ENCODE results near the gene MN1.

MN1 gene

GRCh38 chr22:27800250-27801201, 1.0 kb downstream of the MN1 start:
- FAIRE-seq (no peak), DNase-seq (ENCODE audit: insufficient read length, low spot score) (no peak)

- DNase-seq (ENCODE audit: insufficient read length, low spot score), result no peak
- FAIRE-seq, result no peak
Measured at GRCh38 chr22:27799827-27800249, 1.7 kb downstream of the MN1 start.

DNA sequence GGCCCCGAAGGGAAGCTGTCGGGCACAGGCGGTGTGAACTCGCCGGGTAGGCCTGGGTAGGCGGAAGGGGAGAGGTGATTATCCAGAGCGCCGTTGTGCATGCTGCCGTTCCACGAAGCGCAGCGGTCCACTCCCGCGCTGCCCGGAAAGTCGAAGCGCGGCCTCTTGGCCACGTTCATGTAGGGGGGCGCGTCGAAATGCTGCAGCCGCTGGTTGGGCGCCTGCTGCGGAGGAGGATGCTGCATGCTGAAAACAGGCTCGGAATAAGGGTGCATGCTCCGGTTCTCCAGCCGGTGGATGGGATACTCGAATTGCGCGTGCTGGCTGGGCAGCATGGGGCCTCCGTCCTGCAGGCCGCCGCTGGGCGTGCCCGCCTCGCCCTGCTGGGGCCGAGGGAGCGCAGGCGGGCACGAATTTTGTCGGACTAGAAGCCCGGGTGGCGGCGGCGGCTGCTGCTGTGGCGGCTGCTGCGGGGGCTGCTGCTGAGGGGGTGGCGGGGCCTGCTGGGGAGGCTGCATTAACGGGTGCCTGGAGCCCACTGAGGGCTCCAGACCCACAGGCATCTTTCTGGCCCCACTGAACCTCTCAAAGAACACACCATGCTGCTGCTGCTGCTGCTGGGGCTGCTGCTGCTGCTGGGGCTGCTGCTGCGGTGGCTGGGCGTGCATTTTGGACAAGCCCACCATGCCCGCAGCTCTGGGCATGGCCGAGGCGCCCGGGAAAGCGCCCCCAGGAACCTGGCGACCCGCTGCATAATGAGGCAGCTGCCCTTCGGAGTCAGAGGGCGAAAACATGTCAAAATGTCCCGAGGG, 2.3 kb downstream of the MN1 start:
- no peak for DNase-seq (ENCODE audit: insufficient read length, low spot score)
- FAIRE-seq, result no peak

DNA sequence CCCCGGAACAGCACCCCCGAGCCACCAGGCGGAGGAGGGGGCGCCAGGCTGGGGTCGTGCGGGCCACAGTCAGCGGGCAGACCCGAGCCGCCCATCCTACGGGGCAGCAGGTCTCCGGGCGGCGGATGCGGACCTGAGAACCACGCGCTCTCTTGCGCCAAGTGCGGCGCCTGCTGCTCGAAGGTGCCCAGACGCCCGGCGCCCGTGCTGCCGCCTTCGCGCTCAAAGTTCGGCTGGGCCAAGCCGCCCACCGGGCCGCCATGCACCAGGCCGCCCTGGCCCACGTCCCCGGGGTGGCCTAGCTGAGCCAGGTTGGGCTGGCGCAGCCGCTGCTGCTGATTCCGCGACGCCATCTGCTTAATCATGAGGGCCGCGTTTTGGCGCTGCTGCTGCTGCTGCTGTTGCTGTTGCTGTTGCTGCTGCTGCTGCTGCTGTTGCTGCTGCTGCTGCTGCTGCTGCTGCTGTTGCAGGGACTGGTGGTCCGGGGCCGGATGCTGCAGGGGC, 3.0 kb downstream of the MN1 start:
- DNase-seq (ENCODE audit: insufficient read length, low spot score), result no peak
- no peak for FAIRE-seq

- FAIRE-seq, result no peak
- no peak for DNase-seq (ENCODE audit: insufficient read length, low spot score)
Measured at GRCh38 chr22:27797520-27798391, 3.8 kb downstream of the MN1 start.

DNA sequence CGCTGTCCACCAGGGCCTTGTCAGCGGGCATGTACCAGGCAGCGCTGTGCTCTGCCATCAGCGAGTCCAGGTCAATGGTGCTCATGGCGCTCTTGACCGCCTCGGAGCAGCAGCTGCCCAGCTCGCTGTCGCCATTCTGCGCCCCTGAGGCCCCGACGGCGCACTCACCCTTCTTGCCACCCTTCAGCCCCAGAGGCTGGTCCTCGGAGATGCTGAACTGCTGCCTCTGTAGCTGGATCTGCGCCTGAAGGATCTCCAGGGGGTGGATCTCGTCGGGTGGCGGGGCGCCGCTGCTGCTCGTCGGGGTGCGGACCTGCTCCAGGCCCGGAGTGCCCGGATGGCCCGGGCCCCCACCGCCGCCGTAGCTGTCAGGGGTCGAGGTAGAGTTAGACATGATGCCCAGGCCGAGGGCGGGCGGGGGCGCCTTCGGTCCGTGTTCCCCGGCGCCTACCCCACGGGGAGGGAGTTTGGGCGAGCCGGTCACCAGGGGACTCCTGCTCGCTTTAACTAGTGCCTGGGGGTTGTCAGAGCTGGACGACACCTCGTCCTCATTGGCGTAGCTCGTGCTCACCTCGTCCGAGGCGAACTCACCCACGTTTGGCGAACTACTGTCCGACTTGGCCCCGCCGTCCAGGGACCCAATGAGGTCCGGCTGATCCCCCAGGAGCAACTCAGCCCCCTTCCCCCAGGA, 4.6 kb downstream of the MN1 start:
- no peak for DNase-seq (ENCODE audit: insufficient read length, low spot score)
- FAIRE-seq, result no peak

DNA sequence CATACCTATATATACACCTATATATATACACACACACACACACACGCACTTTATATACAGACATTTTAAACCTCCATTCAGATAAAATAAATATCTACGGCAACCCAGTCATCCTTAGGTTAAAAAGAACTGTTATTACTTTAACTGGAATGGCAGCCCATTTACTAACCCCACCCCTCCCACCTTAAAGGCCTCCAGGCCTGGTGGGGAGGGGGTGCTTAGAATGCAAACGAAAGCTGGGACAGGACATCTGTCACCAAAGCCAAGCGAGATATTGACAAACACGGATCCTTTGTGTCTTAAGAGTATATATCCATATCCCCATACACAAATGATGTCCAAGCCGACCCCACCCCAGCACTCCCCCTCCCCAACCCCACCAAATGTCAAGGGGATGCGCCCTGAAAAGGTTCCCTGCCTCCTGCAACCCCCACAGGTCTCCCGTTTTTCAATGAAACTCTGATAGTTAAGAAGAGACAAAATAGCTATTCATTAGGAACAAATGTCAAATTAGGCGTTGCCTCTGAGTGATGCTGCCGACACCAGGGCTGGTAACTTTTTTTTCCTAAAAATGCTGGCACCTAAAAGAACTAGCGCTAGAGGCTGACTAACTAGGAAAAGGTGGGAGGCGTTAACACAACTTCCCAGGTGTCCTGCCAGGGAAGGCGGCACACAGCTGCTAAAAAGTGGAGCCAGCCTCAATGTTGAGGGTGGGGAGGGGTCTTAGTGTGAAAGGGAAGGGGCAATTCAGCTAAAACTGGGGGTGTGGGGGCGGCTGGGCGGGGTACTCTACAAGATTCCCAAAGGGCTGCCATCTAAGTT, 5.6 kb downstream of the MN1 start:
- DNase-seq (ENCODE audit: insufficient read length, low spot score) (no peak), FAIRE-seq (no peak)

- DNase-seq (ENCODE audit: insufficient read length, low spot score), result no peak
- FAIRE-seq, result no peak
Measured at GRCh38 chr22:27795053-27795452, 6.5 kb downstream of the MN1 start.

GRCh38 chr22:27794226-27794625, 7.3 kb downstream of the MN1 start:
- DNase-seq (ENCODE audit: insufficient read length, low spot score) (no peak), FAIRE-seq (no peak)

DNA sequence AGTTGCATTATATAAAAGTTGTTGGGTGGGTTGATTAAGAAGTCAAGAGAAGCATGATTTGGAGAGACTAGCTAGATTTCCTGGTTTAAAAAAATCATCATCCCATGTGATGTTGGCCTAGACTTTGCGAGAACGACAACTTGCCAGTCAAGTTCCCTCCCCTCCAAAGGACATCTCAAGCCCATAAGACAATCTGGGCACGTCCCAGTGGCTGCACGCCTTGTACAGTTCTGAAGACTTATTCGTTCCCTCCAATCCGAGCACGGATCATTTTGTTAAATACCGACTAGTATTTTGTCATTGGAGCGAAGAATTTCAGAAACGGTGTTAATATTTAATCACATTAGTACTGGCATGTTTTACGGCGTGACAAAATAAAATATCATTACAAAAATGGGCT, 8.0 kb downstream of the MN1 start:
- DNase-seq (ENCODE audit: insufficient read length, low spot score) (no peak), FAIRE-seq (no peak)

GRCh38 chr22:27792452-27793161, 8.9 kb downstream of the MN1 start:
- DNase-seq (ENCODE audit: insufficient read length, low spot score) (no peak), FAIRE-seq (no peak)

DNA sequence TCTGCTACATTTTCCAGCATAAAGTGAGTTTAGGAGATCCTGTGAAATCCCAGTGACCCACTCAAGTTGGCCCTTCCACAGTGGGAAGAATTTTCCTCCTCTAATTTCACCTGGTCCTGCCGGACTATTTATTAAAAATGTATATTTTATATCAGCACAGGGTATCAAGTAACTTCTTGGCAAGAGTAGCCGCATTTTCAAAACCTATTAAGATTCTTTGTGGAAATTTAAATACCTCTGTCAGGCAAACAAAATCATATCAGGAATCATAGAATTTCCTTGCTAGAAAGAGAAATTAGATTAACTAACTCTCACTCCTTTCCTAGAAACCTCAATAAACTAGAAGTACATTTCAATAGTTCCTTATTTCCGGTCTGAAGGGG, 9.7 kb downstream of the MN1 start:
- DNase-seq (ENCODE audit: insufficient read length, low spot score) (no peak), FAIRE-seq (no peak)

DNA sequence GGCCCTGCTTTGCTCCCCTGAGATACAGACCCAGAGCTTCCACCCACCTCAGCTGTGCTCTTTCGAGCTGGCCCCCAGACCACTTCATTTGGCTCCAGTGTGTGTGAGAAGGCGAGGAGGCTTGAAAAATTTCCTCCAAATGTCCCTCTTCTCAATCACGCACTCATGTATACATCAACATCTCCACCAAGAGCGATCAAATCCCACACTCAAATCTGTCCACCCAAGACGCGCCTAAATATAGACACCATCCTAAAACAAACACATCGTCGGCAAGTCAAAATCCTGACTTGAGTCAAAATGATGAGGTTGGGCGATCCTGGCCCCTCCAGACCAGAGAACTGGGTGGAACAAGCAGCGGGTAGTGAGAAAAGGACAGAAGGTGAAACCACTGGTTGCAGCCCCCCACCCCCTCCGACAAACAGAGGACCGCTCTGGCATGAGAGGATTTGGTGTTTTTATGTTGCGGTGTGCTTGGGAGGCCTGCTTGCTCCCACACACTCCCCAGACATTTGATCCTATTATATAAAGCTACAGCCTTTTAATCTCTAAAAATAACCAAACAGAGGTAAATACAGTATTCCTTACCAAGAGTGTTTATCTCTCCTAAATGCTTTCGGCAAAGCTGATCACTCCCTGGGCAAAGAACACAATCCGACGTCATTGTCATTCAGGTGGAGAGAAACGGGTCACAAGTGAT, 10.2 kb downstream of the MN1 start:
- no peak for FAIRE-seq

DNA sequence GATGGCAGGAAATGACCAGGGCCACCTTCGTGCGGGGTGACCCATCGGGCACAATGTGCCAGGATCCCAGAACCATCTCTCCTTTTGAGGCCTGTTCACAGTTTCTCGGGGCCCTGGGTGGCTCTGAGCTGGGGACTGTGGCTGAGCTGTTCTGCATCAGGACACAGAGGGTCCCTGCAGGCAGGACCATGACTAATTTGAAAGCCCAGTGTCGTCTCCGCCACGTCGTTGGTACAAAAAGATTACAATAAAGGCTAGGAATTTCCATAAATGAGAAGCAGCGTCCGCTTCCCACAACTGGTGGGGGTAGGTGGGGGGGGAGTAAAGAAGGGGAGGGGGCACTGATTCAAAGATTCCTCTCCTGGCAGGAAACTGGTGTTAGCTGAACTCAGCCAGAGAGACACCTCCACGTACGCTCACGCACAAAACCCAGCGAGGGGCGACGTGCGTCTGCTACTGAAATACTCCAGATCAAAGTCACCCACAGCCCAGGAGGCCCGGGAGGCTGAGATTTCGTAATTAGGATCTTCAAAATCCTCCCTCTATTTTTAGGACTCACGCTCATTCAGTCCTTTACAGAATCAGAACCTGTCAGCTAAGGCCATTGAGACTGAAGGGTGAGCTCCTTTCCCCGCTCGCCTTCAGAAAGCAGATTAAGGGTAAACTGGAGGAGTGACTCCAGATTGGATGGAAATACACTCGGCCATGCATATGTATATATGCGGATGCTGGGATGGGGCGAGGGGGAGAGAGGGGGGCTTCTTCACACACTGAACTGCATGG, 11.0 kb downstream of the MN1 start:
- FAIRE-seq (no peak), DNase-seq (ENCODE audit: insufficient read length, low spot score) (no peak)

More for the DNA sequence above, 10.2 kb downstream of the MN1 start:
- no peak for DNase-seq (ENCODE audit: insufficient read length, low spot score)

- DNase-seq (ENCODE audit: insufficient read length, low spot score) (no peak), FAIRE-seq (no peak)
Measured at GRCh38 chr22:27788500-27789288, 12.9 kb downstream of the MN1 start.

DNA sequence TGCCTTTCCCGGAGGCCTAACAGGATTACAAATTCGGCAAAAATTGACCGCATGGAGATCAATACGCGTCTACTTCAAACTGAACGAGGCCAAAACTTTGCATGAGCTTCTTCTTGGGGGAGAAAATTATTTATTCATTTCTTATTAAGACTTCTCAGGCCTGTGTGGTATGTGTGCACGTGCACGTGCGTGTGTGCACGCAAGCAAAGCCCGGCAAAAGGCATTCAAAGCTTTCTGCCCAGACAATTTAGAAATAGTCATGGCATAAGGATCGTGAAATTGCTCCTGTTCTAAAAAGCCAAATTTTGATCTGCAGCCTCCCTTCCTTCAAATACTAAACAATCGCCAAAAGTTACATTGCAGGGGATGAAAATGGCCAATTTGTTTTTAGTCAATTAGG, 14.6 kb downstream of the MN1 start:
- FAIRE-seq (no peak), DNase-seq (ENCODE audit: insufficient read length, low spot score) (no peak)

Measured in GM19239 (cell line).